Non-pigmented ciliary epithelial cell (primary cell): Measurements from ENCODE around the gene SURF1.
"Not testable (repeated sequence)": the region's sequence is repeated elsewhere in the genome, so short reads cannot be mapped to it uniquely, and the experiment has no call there.

Experiments used
- DNase-seq: peaks from one replicate; pipeline ENCODE4 v3.0.0-alpha.2; 2010; ENCODE audit warnings: low read depth

Gene SURF1

GRCh38 chr9:133344979-133345378, 11.3 kb downstream of the SURF1 start:
- DNase-seq: no peak

GRCh38 chr9:133344071-133344470, 12.2 kb downstream of the SURF1 start:
- DNase-seq: no peak

GRCh38 chr9:133342570-133342969, 13.7 kb downstream of the SURF1 start:
- DNase-seq: no peak

- no peak for DNase-seq
Observed at GRCh38 chr9:133342069-133342406, 14.2 kb downstream of the SURF1 start.

GRCh38 chr9:133341369-133342068, 14.8 kb downstream of the SURF1 start:
- no peak for DNase-seq

- DNase-seq: no peak
Observed at GRCh38 chr9:133340916-133341315, 15.4 kb downstream of the SURF1 start.

GRCh38 chr9:133340256-133340655, 16.0 kb downstream of the SURF1 start:
- no peak for DNase-seq

- DNase-seq: no peak
Observed at GRCh38 chr9:133339641-133340040, 16.6 kb downstream of the SURF1 start.

GRCh38 chr9:133335924-133336811, 20.1 kb downstream of the SURF1 start, which contains the start of gene SURF6:
TSS of gene SURF6 (minus strand) at chr9:133336188. CDS start at chr9:133336132, 56 bp downstream.
- peak; percentile 46 for DNase-seq

- not testable (repeated sequence) for DNase-seq
Observed at GRCh38 chr9:133334888-133335287, 21.4 kb downstream of the SURF1 start.

GRCh38 chr9:133334161-133334560, 22.1 kb downstream of the SURF1 start:
- no peak for DNase-seq

- DNase-seq: no peak
Observed at GRCh38 chr9:133333566-133333965, 22.7 kb downstream of the SURF1 start.

GRCh38 chr9:133333011-133333410, 23.3 kb downstream of the SURF1 start:
- DNase-seq: no peak

GRCh38 chr9:133332381-133332730, 23.9 kb downstream of the SURF1 start:
- DNase-seq: no peak

- DNase-seq: no peak
Observed at GRCh38 chr9:133331641-133332380, 24.5 kb downstream of the SURF1 start.

GRCh38 chr9:133331221-133331620, 25.1 kb downstream of the SURF1 start:
- no peak for DNase-seq

GRCh38 chr9:133329306-133330156, 26.8 kb downstream of the SURF1 start:
- DNase-seq: not testable (repeated sequence)

GRCh38 chr9:133327834-133328484, 28.3 kb downstream of the SURF1 start:
- no peak for DNase-seq

GRCh38 chr9:133327021-133327420, 29.3 kb downstream of the SURF1 start:
- DNase-seq: not testable (repeated sequence)

- DNase-seq: no peak
Observed at GRCh38 chr9:133323991-133324703, 32.1 kb downstream of the SURF1 start.

GRCh38 chr9:133323211-133323610, 33.1 kb downstream of the SURF1 start:
- no peak for DNase-seq
